GM21447 (cell line): ENCODE measurements around the gene CHCHD3.

Source experiments
- ATAC-seq: cut with Tn5 transposase; IDR thresholded peaks from one replicate; pipeline ENCODE4 v1.9.1; 2021; ENCODE audit not compliant: unreplicated experiment

CHCHD3 gene

GRCh38 chr7:132871419-132871818 lies 210.5 kb downstream of the CHCHD3 start:
- ATAC-seq: peak; percentile 70

- ATAC-seq: no peak
These were observed 212.6 kb downstream of the CHCHD3 start for GRCh38 chr7:132869166-132869861.

- ATAC-seq: no peak
These were observed 215.3 kb downstream of the CHCHD3 start for GRCh38 chr7:132866551-132866950.

- no peak for ATAC-seq
These were observed 215.8 kb downstream of the CHCHD3 start for GRCh38 chr7:132866144-132866531.

- ATAC-seq: no peak
These were observed 216.3 kb downstream of the CHCHD3 start for GRCh38 chr7:132865366-132866143.

- ATAC-seq: no peak
These were observed 219.8 kb downstream of the CHCHD3 start for GRCh38 chr7:132861940-132862554.

GRCh38 chr7:132861424-132861823 lies 220.5 kb downstream of the CHCHD3 start:
- no peak for ATAC-seq

GRCh38 chr7:132859199-132859598 lies 222.7 kb downstream of the CHCHD3 start:
- no peak for ATAC-seq

- no peak for ATAC-seq
These were observed 223.1 kb downstream of the CHCHD3 start for GRCh38 chr7:132858760-132859159.

GRCh38 chr7:132858251-132858650 lies 223.6 kb downstream of the CHCHD3 start:
- no peak for ATAC-seq

- ATAC-seq: no peak
These were observed 224.2 kb downstream of the CHCHD3 start for GRCh38 chr7:132857703-132858102.

GRCh38 chr7:132857031-132857430 lies 224.9 kb downstream of the CHCHD3 start:
- no peak for ATAC-seq

GRCh38 chr7:132856416-132856815 lies 225.5 kb downstream of the CHCHD3 start:
- ATAC-seq: no peak

- ATAC-seq: no peak
These were observed 226.0 kb downstream of the CHCHD3 start for GRCh38 chr7:132855901-132856300.

- ATAC-seq: no peak
These were observed 227.7 kb downstream of the CHCHD3 start for GRCh38 chr7:132854238-132854637.

- ATAC-seq: no peak
These were observed 234.5 kb downstream of the CHCHD3 start for GRCh38 chr7:132847376-132847775.

- no peak for ATAC-seq
These were observed 235.8 kb downstream of the CHCHD3 start for GRCh38 chr7:132846086-132846485.

- ATAC-seq: no peak
These were observed 239.4 kb downstream of the CHCHD3 start for GRCh38 chr7:132842478-132842877.

- ATAC-seq: no peak
These were observed 241.7 kb downstream of the CHCHD3 start for GRCh38 chr7:132840199-132840598.

GRCh38 chr7:132838313-132838712 lies 243.6 kb downstream of the CHCHD3 start:
- no peak for ATAC-seq

GRCh38 chr7:132837529-132837928 lies 244.4 kb downstream of the CHCHD3 start:
- no peak for ATAC-seq

GRCh38 chr7:132836746-132837145 lies 245.1 kb downstream of the CHCHD3 start:
- no peak for ATAC-seq
